Vagina (tissue), 2 donors: Measurements from ENCODE around the gene RAPGEF6. TPM values are rescaled to one million over a fixed set of nuclear protein-coding genes. Genes with fewer than 3 reads are reported as not detected.
"Not testable (repeated sequence)": the region's sequence is repeated elsewhere in the genome, so short reads cannot be mapped to it uniquely, and the experiment has no call there.

Experiments
- DNase-seq, 2 donors: peaks; one replicate each; pipeline ENCODE4 v3.0.0-alpha.2; 2017; ENCODE audit errors: extremely low spot score in 2 of 2
- H3K27ac ChIP-seq: fragments of 200-600 bp; sonication (generic); one replicate; pipeline ENCODE4 v1.5.1; 2019
- H3K27me3 ChIP-seq: fragments of 200-600 bp; sonication (generic); one replicate; pipeline ENCODE4 v1.5.1; 2019
- H3K36me3 ChIP-seq, 2 donors: fragments of 200-600 bp; sonication (generic); one replicate each; pipeline ENCODE4 v1.5.1; 2017 to 2019
- H3K4me1 ChIP-seq: fragments of 200-600 bp; sonication (generic); one replicate; pipeline ENCODE4 v1.5.1; 2019
- H3K4me3 ChIP-seq, 2 donors: fragments of 200-600 bp; sonication (generic); 1 replicate in 1 of 2; 2 replicates in 1 of 2; pipeline ENCODE4 v1.5.1; 2016 to 2019
- H3K9me3 ChIP-seq: fragments of 200-600 bp; sonication (generic); one replicate; pipeline ENCODE4 v1.5.1; 2019
- CTCF ChIP-seq, 3 experiments: fragments of 450-650 bp in 2 of 3; fragments of 200-600 bp in 1 of 3; sonication (generic) in 1 of 3; IDR thresholded peaks; one replicate each; pipeline ENCODE4 v1.5.1; 2017 to 2019; ENCODE audit warnings: antibody characterized with exemption in 3 of 3, mild to moderate bottlenecking in 2 of 3, moderate library complexity in 2 of 3
- POLR2A ChIP-seq, 2 donors: fragments of 450-650 bp; IDR thresholded peaks; one replicate each; pipeline ENCODE4 v1.6.1; 2017; ENCODE audit warnings: antibody characterized with exemption in 2 of 2, mild to moderate bottlenecking in 2 of 2, moderate library complexity in 2 of 2
- POLR2AphosphoS5 ChIP-seq, 2 donors: sonication (generic); formaldehyde crosslinking; IDR thresholded peaks; one replicate each; pipeline ENCODE4 v1.9.0; 2017; ENCODE audit warnings: antibody characterized with exemption in 2 of 2, mild to moderate bottlenecking in 2 of 2, low read depth in 1 of 2; ENCODE audit not compliant: insufficient read depth in 1 of 2
- intact Hi-C: fragments of 100-400 bp; cut with DNase I; formaldehyde crosslinking; loops from one replicate; pipeline ENCODE4 v1.15.1; 2023
- total RNA-seq: library from RNA; depleted of rRNA; stranded (reverse); fragments of >200 nt; gene quantifications from one replicate; pipeline ENCODE4 v1.2.3, GENCODE V29; 2016

RAPGEF6 gene
- total RNA-seq, 1 donor from 2014 or later: 19.2 TPM

- no peaks in the 10 kb centered on the region for H3K9me3 ChIP-seq
- no peaks in the 10 kb centered on the region for H3K27me3 ChIP-seq
- no peak for DNase-seq
- peaks cover 0 to 31% of the 10 kb centered on the region in 2 donors for H3K36me3 ChIP-seq
- TF ChIP-seq CTCF (IDR thresholded peaks at IDR 0.05): no peak
- peak in 1 of 2 donors; percentile 76 for TF ChIP-seq POLR2AphosphoS5 (IDR thresholded peaks at IDR 0.05; ENCODE audit: insufficient read depth in 1 of 2, low read depth in 1 of 2)
- no peak for TF ChIP-seq POLR2A (IDR thresholded peaks at IDR 0.05)
- peaks cover 12% of the 10 kb centered on the region for H3K4me1 ChIP-seq
- peak overlapping the region; percentile 32 for H3K27ac ChIP-seq
- intact Hi-C loops: no loop called here
- no peak overlapping the region for H3K4me3 ChIP-seq
Measured at GRCh38 chr5:131679911-131680310, 44.9 kb upstream of the RAPGEF6 start.

GRCh38 chr5:131678273-131678672 lies 43.2 kb upstream of the RAPGEF6 start:
- DNase-seq, H3K9me3 ChIP-seq, H3K27me3 ChIP-seq, H3K27ac ChIP-seq, intact Hi-C loops, H3K4me3 ChIP-seq, H3K4me1 ChIP-seq: not testable (repeated sequence)
- H3K36me3 ChIP-seq: peaks cover 0 to 31% of the 10 kb centered on the region in 2 donors

- no peak for DNase-seq
- no peak overlapping the region for H3K27ac ChIP-seq
- intact Hi-C loops: no loop called here
- H3K9me3 ChIP-seq: no peaks in the 10 kb centered on the region
- H3K4me3 ChIP-seq: no peak overlapping the region
- H3K36me3 ChIP-seq: peaks cover 0 to 31% of the 10 kb centered on the region in 2 donors
- TF ChIP-seq POLR2A (IDR thresholded peaks at IDR 0.05) (no peak), POLR2AphosphoS5 (IDR thresholded peaks at IDR 0.05; ENCODE audit: insufficient read depth in 1 of 2, low read depth in 1 of 2) (no peak), CTCF (IDR thresholded peaks at IDR 0.05) (no peak)
- no peaks in the 10 kb centered on the region for H3K27me3 ChIP-seq
- H3K4me1 ChIP-seq: peaks cover 21% of the 10 kb centered on the region
Measured at GRCh38 chr5:131677115-131677514, 42.1 kb upstream of the RAPGEF6 start.

- peaks cover 0 to 27% of the 10 kb centered on the region in 2 donors for H3K36me3 ChIP-seq
- no peak for TF ChIP-seq POLR2A (IDR thresholded peaks at IDR 0.05)
- no peak for TF ChIP-seq POLR2AphosphoS5 (IDR thresholded peaks at IDR 0.05; ENCODE audit: insufficient read depth in 1 of 2, low read depth in 1 of 2)
- TF ChIP-seq CTCF (IDR thresholded peaks at IDR 0.05): no peak
- peaks cover 35% of the 10 kb centered on the region for H3K4me1 ChIP-seq
- no peak for DNase-seq
- H3K27ac ChIP-seq: peak overlapping the region; percentile 64
- intact Hi-C loops: loop anchor here (5.0 kb wide), 1 partner anchor 125 kb away; the partner anchor contains the start of gene FNIP1
- H3K27me3 ChIP-seq: no peaks in the 10 kb centered on the region
- H3K4me3 ChIP-seq: no peak overlapping the region
- H3K9me3 ChIP-seq: no peaks in the 10 kb centered on the region
Measured at GRCh38 chr5:131672776-131673175, 37.7 kb upstream of the RAPGEF6 start.

GRCh38 chr5:131671994-131672655 lies 37.1 kb upstream of the RAPGEF6 start:
- peak overlapping the region; percentile 73 for H3K27ac ChIP-seq
- TF ChIP-seq POLR2AphosphoS5 (IDR thresholded peaks at IDR 0.05; ENCODE audit: insufficient read depth in 1 of 2, low read depth in 1 of 2) (peak in 1 of 2 donors; percentile 96), CTCF (IDR thresholded peaks at IDR 0.05) (no peak)
- peaks cover 0 to 27% of the 10 kb centered on the region in 2 donors for H3K36me3 ChIP-seq
- H3K9me3 ChIP-seq: no peaks in the 10 kb centered on the region
- DNase-seq: no peak
- intact Hi-C loops: loop anchor here (5.0 kb wide), 1 partner anchor 125 kb away; the partner anchor contains the start of gene FNIP1
- H3K27me3 ChIP-seq: no peaks in the 10 kb centered on the region
- H3K4me3 ChIP-seq: no peak overlapping the region
- peaks cover 35% of the 10 kb centered on the region for H3K4me1 ChIP-seq
